PC-3 (cell line): ENCODE results near the gene ITSN1. TPM values are rescaled to one million over a fixed set of nuclear protein-coding genes. Genes with fewer than 3 reads are reported as not detected.

Experiments
- ATAC-seq: fragments of 200-7000 bp; cut with Tn5 transposase; 2 replicates; pipeline ENCODE4 v1.9.1; 2020; ENCODE audit warnings: mild to moderate bottlenecking, moderate library complexity
- BruUV-seq: library from RNA; stranded (reverse); fragments of 400-500 nt; replicated peaks from 2 replicates; lab custom pipeline; 2021; lab: Mats Ljungman, UMichigan
- CTCF ChIA-PET: fragments of 300-600 bp; sonication (Branson Sonifier 250); formaldehyde crosslinking; loops from one replicate; lab custom pipeline; 2022; ENCODE audit warnings: antibody characterized with exemption; lab: Charles Lee
- POLR2A ChIA-PET: fragments of 300-600 bp; sonication (Branson Sonifier 250); formaldehyde crosslinking; loops from one replicate; lab custom pipeline; 2022; ENCODE audit warnings: antibody characterized with exemption; ENCODE audit not compliant: unreplicated experiment; lab: Charles Lee
- DNase-seq: peaks from one replicate; pipeline ENCODE4 v3.0.0-alpha.2; 2015
- H2AFZ ChIP-seq: fragments of 300-600 bp; sonication (generic); 2 replicates; pipeline ENCODE4 v1.6.0; 2016; ENCODE audit warnings: antibody characterized with exemption, low read length
- H3F3A ChIP-seq: fragments of 300-600 bp; sonication (generic); one replicate; pipeline ENCODE4 v1.6.0; 2017; ENCODE audit warnings: antibody characterized with exemption, low read length, control low read depth, mild to moderate bottlenecking; ENCODE audit not compliant: unreplicated experiment
- H3K27ac ChIP-seq: fragments of 300-600 bp; sonication (generic); 2 replicates; pipeline ENCODE4 v1.5.1; 2016; ENCODE audit warnings: mild to moderate bottlenecking, low read length
- H3K27me3 ChIP-seq: fragments of 300-600 bp; sonication (generic); 2 replicates; pipeline ENCODE4 v1.6.1; 2016; ENCODE audit warnings: low read length, mixed read lengths
- H3K36me3 ChIP-seq: fragments of 300-600 bp; sonication (generic); 2 replicates; pipeline ENCODE4 v1.6.1; 2016; ENCODE audit warnings: low read depth, mixed run types, low read length, mixed read lengths
- H3K4me1 ChIP-seq: fragments of 300-600 bp; sonication (generic); 2 replicates; pipeline ENCODE4 v1.5.1; 2016; ENCODE audit warnings: low read length; ENCODE audit not compliant: insufficient read depth
- H3K4me2 ChIP-seq: fragments of 300-600 bp; sonication (generic); 2 replicates; pipeline ENCODE4 v1.6.0; 2016; ENCODE audit warnings: low read length
- H3K4me3 ChIP-seq: fragments of 300-600 bp; sonication (generic); 2 replicates; pipeline ENCODE4 v1.5.1; 2016; ENCODE audit warnings: mild to moderate bottlenecking, low read length, mixed read lengths
- H3K79me2 ChIP-seq: fragments of 300-600 bp; sonication (generic); 2 replicates; pipeline ENCODE4 v1.6.1; 2017; ENCODE audit warnings: low read length, mixed read lengths
- H3K9ac ChIP-seq: fragments of 300-600 bp; sonication (generic); 2 replicates; pipeline ENCODE4 v1.6.0; 2016; ENCODE audit warnings: mild to moderate bottlenecking, low read length
- H3K9me2 ChIP-seq: fragments of 300-600 bp; sonication (generic); replicated peaks from 2 replicates; pipeline ENCODE4 v1.6.1; 2016; ENCODE audit warnings: mixed run types, low read length, mixed read lengths
- H3K9me3 ChIP-seq: fragments of 300-600 bp; sonication (generic); 2 replicates; pipeline ENCODE4 v1.6.1; 2016; ENCODE audit warnings: low read length, mixed read lengths
- H4K20me1 ChIP-seq: fragments of 300-600 bp; sonication (generic); 2 replicates; pipeline ENCODE4 v1.6.1; 2016; ENCODE audit warnings: low read length, mixed read lengths
- EZH2 ChIP-seq: fragments of 300-600 bp; sonication (generic); IDR thresholded peaks from one replicate; pipeline ENCODE4 v1.6.1; 2017; ENCODE audit warnings: antibody characterized with exemption, mild to moderate bottlenecking, low read length; ENCODE audit not compliant: unreplicated experiment
- EZH2phosphoT487 ChIP-seq: fragments of 300-600 bp; sonication (generic); IDR thresholded peaks from 2 replicates; pipeline ENCODE4 v1.6.1; 2018; ENCODE audit warnings: mild to moderate bottlenecking, antibody characterized with exemption, low read length, borderline replicate concordance
- intact Hi-C: fragments of 100-400 bp; cut with micrococcal nuclease; formaldehyde crosslinking; loops from 2 replicates; pipeline ENCODE4 v1.9.0; 2023
- total RNA-seq: library from RNA; depleted of rRNA; stranded (reverse); fragments of >200 nt; gene quantifications from 2 replicates; pipeline ENCODE4 v1.2.3, GENCODE V29; 2014
- TF ChIP-seq, protein P1 (sequence below): fragments of 300-600 bp; sonication (generic); conservative IDR thresholded peaks from 2 replicates; pipeline ENCODE4 v1.5.1; 2017; ENCODE audit warnings: antibody characterized with exemption, low read depth, mild to moderate bottlenecking, low read length

ITSN1 gene
- total RNA-seq, 1 experiment from 2014 or later: 45.6 TPM

DNA sequence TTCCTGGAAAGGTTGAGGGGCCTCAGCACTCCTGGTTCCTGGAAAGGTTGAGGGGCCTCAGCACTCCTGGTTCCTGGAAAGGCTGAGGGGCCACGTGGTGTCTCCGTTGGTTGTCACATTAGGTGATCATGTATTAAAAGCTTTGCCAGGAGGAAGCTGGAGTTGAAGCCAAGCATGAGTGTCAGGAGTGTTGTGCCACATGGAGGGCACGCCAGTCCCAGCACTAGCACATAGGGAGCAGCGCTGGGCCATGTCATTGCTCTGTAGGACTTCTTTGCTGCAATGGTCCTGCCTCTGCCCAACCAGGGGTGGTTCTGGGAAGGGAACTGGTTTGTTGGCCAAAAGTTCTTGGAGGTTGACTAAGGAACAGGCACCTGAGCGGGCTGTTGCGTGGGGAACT lies 260.0 kb downstream of the ITSN1 start:
- no peaks in the 10 kb centered on the region for H3K9me3 ChIP-seq
- no peak overlapping the region for H3K4me2 ChIP-seq
- POLR2A ChIA-PET: interaction anchor here (0.5 kb wide), 1 partner anchor 61 kb away, joined by 13 read pairs; no protein-coding TSS in a partner anchor
- ATAC-seq (no peak), DNase-seq (no peak)
- CTCF ChIA-PET: interaction anchor here (0.6 to 1.5 kb wide), 2 partner anchors 289 to 446 kb away, joined by 3 read pairs; no protein-coding TSS in a partner anchor
- H2AFZ ChIP-seq: no peak overlapping the region
- H3K4me3 ChIP-seq: no peak overlapping the region
- no peaks in the 10 kb centered on the region for H3F3A ChIP-seq
- no peaks in the 10 kb centered on the region for H3K79me2 ChIP-seq
- H3K9ac ChIP-seq: no peak overlapping the region
- H4K20me1 ChIP-seq: no peaks in the 10 kb centered on the region
- TF ChIP-seq EZH2 (no peak), EZH2phosphoT487 (no peak)
- TF ChIP-seq, protein P1, sequence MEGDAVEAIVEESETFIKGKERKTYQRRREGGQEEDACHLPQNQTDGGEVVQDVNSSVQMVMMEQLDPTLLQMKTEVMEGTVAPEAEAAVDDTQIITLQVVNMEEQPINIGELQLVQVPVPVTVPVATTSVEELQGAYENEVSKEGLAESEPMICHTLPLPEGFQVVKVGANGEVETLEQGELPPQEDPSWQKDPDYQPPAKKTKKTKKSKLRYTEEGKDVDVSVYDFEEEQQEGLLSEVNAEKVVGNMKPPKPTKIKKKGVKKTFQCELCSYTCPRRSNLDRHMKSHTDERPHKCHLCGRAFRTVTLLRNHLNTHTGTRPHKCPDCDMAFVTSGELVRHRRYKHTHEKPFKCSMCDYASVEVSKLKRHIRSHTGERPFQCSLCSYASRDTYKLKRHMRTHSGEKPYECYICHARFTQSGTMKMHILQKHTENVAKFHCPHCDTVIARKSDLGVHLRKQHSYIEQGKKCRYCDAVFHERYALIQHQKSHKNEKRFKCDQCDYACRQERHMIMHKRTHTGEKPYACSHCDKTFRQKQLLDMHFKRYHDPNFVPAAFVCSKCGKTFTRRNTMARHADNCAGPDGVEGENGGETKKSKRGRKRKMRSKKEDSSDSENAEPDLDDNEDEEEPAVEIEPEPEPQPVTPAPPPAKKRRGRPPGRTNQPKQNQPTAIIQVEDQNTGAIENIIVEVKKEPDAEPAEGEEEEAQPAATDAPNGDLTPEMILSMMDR: no peak
- intact Hi-C loops: no loop called here
- no TSS peak for BruUV-seq
- H3K36me3 ChIP-seq: peaks cover 47% of the 10 kb centered on the region
- H3K27me3 ChIP-seq: no peaks in the 10 kb centered on the region
- no peaks in the 10 kb centered on the region for H3K9me2 ChIP-seq
- peaks cover 5% of the 10 kb centered on the region; the same call in 1 of the 2 replicates for H3K4me1 ChIP-seq
- H3K27ac ChIP-seq: no peak overlapping the region

DNA sequence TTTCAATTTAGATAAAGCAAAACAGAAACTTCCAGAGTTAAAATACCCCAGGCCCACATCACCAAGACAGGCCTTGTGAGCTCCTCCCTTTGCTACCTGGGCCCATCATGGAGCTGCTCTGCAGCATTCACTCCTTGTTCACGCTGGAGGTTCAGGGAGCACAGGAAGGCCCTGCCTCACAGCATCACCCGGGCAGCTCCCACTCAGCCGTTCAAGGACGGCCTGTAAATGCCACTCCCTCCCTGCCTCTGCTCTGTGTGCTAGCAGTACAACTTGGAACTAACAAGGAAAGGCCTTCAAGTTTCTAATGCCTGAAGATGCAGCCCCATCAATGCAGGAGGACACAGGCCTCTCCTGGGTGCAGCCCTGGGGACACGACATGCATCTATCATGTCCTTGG lies 261.7 kb downstream of the ITSN1 start:
- Histone ChIP-seq H3K36me3 (peaks cover 57% of the 10 kb centered on the region), H3F3A (no peaks in the 10 kb centered on the region), H3K27me3 (no peaks in the 10 kb centered on the region), H3K4me2 (no peak overlapping the region), H3K4me3 (no peak overlapping the region), H3K9ac (no peak overlapping the region), H3K9me3 (no peaks in the 10 kb centered on the region), H3K9me2 (no peaks in the 10 kb centered on the region), H4K20me1 (no peaks in the 10 kb centered on the region), H3K4me1 (peaks cover 5% of the 10 kb centered on the region; the same call in 1 of the 2 replicates), H3K79me2 (no peaks in the 10 kb centered on the region), H2AFZ (no peak overlapping the region), H3K27ac (no peak overlapping the region)
- no TSS peak for BruUV-seq
- TF ChIP-seq, protein P1: no peak
- TF ChIP-seq EZH2phosphoT487 (no peak), EZH2 (no peak)
- no peak for ATAC-seq
- ChIA-PET CTCF (no interaction called here), POLR2A (no interaction called here)
- no peak for DNase-seq
- intact Hi-C loops: no loop called here

DNA sequence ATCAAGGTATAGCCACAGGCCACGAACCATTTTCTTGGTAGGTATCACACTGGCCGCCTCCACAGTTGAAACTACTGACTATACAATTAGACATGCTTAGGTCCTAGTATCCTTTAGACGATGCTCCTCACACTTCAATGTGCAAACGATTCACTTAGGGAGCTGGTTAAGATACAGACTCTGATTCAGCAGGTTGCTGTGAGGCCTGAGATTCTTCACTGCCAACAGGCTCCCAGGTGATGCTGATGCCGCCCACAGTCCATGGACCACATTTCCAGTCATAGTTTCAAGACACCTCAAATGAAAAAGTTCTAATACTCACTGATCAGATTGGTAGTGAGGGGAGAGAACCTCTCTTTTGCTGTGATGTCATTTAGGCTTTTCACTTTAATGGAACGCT lies 266.5 kb downstream of the ITSN1 start:
- TF ChIP-seq, protein P1: no peak
- TF ChIP-seq EZH2phosphoT487 (no peak), EZH2 (no peak)
- no peaks in the 10 kb centered on the region for H3K9me2 ChIP-seq
- no peaks in the 10 kb centered on the region for H3K27me3 ChIP-seq
- POLR2A ChIA-PET: interaction anchor here (0.6 kb wide), 1 partner anchor 9 kb away, joined by 3 read pairs; no protein-coding TSS in a partner anchor
- H3K4me2 ChIP-seq: no peak overlapping the region
- DNase-seq: no peak
- no peak overlapping the region for H3K27ac ChIP-seq
- no peak overlapping the region for H3K4me3 ChIP-seq
- no TSS peak for BruUV-seq
- ATAC-seq: no peak
- peaks cover 34% of the 10 kb centered on the region for H3K79me2 ChIP-seq
- intact Hi-C loops: no loop called here
- H2AFZ ChIP-seq: no peak overlapping the region
- peaks cover 80% of the 10 kb centered on the region for H3K36me3 ChIP-seq
- H4K20me1 ChIP-seq: no peaks in the 10 kb centered on the region
- peaks cover under 1% of the 10 kb centered on the region; the same call in 1 of the 2 replicates for H3K4me1 ChIP-seq
- no peaks in the 10 kb centered on the region for H3K9me3 ChIP-seq
- CTCF ChIA-PET: no interaction called here
- no peak overlapping the region for H3K9ac ChIP-seq
- H3F3A ChIP-seq: no peaks in the 10 kb centered on the region
